Hepatocyte (in vitro differentiated cells): ENCODE data around the gene PFKM.

Source experiments
- CTCF ChIP-seq: fragments of 200-600 bp; sonication (generic); IDR thresholded peaks from 2 replicates; pipeline ENCODE4 v1.5.1; 2016; ENCODE audit warnings: antibody characterized with exemption, mild to moderate bottlenecking; ENCODE audit not compliant: poor library complexity
- EZH2 ChIP-seq: fragments of 200-600 bp; sonication (generic); IDR thresholded peaks from 2 replicates; pipeline ENCODE4 v1.6.1; 2016; ENCODE audit warnings: antibody characterized with exemption, mild to moderate bottlenecking, borderline replicate concordance
- EZH2phosphoT487 ChIP-seq: fragments of 200-600 bp; sonication (generic); IDR thresholded peaks from one replicate; pipeline ENCODE4 v1.6.1; 2018; ENCODE audit warnings: antibody characterized with exemption, mild to moderate bottlenecking, low read depth, moderate library complexity; ENCODE audit not compliant: unreplicated experiment, severe bottlenecking

GRCh38 chr12:48128800-48129199 is 9.6 kb downstream of the PFKM start:
- TF ChIP-seq CTCF: no peak
- TF ChIP-seq EZH2: no peak
- TF ChIP-seq EZH2phosphoT487: no peak
